IMR-90 (cell line): Measurements from ENCODE around the gene DZIP3. TPM values are rescaled to one million over a fixed set of nuclear protein-coding genes. Genes with fewer than 3 reads are reported as not detected.

Experiments used
- ATAC-seq: fragments of 200-7000 bp; cut with Tn5 transposase; 2 replicates; pipeline ENCODE4 v1.9.1; 2020; ENCODE audit warnings: low read depth, mild to moderate bottlenecking, moderate library complexity
- BruUV-seq: library from RNA; stranded (reverse); fragments of 400-500 nt; replicated peaks from 2 replicates; lab custom pipeline; 2021; lab: Mats Ljungman, UMichigan
- CTCF ChIA-PET: fragments of 300-600 bp; formaldehyde crosslinking; extraction: SDS; loops from one replicate; lab custom pipeline; 2021; ENCODE audit warnings: antibody characterized with exemption; lab: Yijun Ruan, JAX
- POLR2A ChIA-PET: fragments of 300-600 bp; sonication (Branson Sonifier 250); formaldehyde crosslinking; loops from one replicate; lab custom pipeline; 2022; ENCODE audit warnings: antibody characterized with exemption; ENCODE audit not compliant: unreplicated experiment; lab: Charles Lee
- DNase-seq: peaks from one replicate; pipeline ENCODE4 v3.0.0; 2013
- H2AFZ ChIP-seq: replicated peaks from 2 replicates; pipeline ENCODE3; 2013; ENCODE audit warnings: low read length, mild to moderate bottlenecking; ENCODE audit not compliant: poor library complexity
- H2AK5ac ChIP-seq: 2 replicates; pipeline ENCODE4 v1.6.1; 2013; ENCODE audit warnings: low read depth, low read length, inconsistent platforms
- H2AK9ac ChIP-seq: replicated peaks from 2 replicates; pipeline ENCODE3; 2013; ENCODE audit warnings: mild to moderate bottlenecking, low read depth, low read length, moderate library complexity; ENCODE audit not compliant: poor library complexity
- H2BK120ac ChIP-seq: 2 replicates; pipeline ENCODE4 v1.6.1; 2013; ENCODE audit warnings: low read depth, low read length, inconsistent platforms
- H2BK15ac ChIP-seq: 3 replicates; pipeline ENCODE4 v1.6.1; 2013; ENCODE audit warnings: low read depth, low read length, inconsistent platforms
- H2BK20ac ChIP-seq: 2 replicates; pipeline ENCODE4 v1.6.1; 2013; ENCODE audit warnings: low read depth, mild to moderate bottlenecking, inconsistent platforms, low read length, moderate library complexity
- H2BK5ac ChIP-seq: 2 replicates; pipeline ENCODE4 v1.6.1; 2013; ENCODE audit warnings: mild to moderate bottlenecking, low read depth, low read length, inconsistent platforms; ENCODE audit not compliant: poor library complexity, severe bottlenecking
- H3K14ac ChIP-seq: replicated peaks from 2 replicates; pipeline ENCODE4 v1.6.1; 2013; ENCODE audit warnings: low read depth, low read length, inconsistent platforms
- H3K18ac ChIP-seq: 2 replicates; pipeline ENCODE4 v1.6.1; 2013; ENCODE audit warnings: low read depth, low read length, control low read depth
- H3K23ac ChIP-seq: 2 replicates; pipeline ENCODE4 v1.6.1; 2013; ENCODE audit warnings: low read depth, low read length, inconsistent platforms
- H3K27ac ChIP-seq: 2 replicates; pipeline ENCODE4 v1.5.1; 2013; ENCODE audit warnings: mild to moderate bottlenecking, control low read depth, low read length; ENCODE audit not compliant: insufficient read depth
- H3K27me3 ChIP-seq: 2 replicates; pipeline ENCODE4 v1.6.1; 2013; ENCODE audit warnings: low read length; ENCODE audit not compliant: control insufficient read depth, insufficient read depth
- H3K36me3 ChIP-seq: 2 replicates; pipeline ENCODE4 v1.6.1; 2013; ENCODE audit warnings: low read length, mixed read lengths; ENCODE audit not compliant: control insufficient read depth, insufficient read depth
- H3K4ac ChIP-seq: 2 replicates; pipeline ENCODE4 v1.6.1; 2013; ENCODE audit warnings: low read depth, low read length, inconsistent platforms
- H3K4me1 ChIP-seq: 2 replicates; pipeline ENCODE4 v1.6.1; 2013; ENCODE audit warnings: low read length, mixed read lengths; ENCODE audit not compliant: control insufficient read depth, insufficient read depth
- H3K4me2 ChIP-seq: 2 replicates; pipeline ENCODE4 v1.6.1; 2013; ENCODE audit warnings: low read depth, mild to moderate bottlenecking, control low read depth, low read length, moderate library complexity
- H3K4me3 ChIP-seq: 2 replicates; pipeline ENCODE4 v1.5.1; 2013; ENCODE audit warnings: low read depth, mild to moderate bottlenecking, control low read depth, low read length, moderate library complexity; ENCODE audit not compliant: insufficient read depth
- H3K56ac ChIP-seq: 2 replicates; pipeline ENCODE4 v1.6.1; 2013; ENCODE audit warnings: low read length, inconsistent platforms; ENCODE audit not compliant: insufficient read depth; ENCODE audit errors: extremely low read depth
- H3K79me1 ChIP-seq, 2 experiments: 2 replicates each; pipeline ENCODE4 v1.6.1; 2013; ENCODE audit warnings: low read length in 2 of 2, inconsistent platforms in 1 of 2, low read depth in 1 of 2
- H3K9ac ChIP-seq: 2 replicates; pipeline ENCODE4 v1.6.1; 2013; ENCODE audit warnings: low read depth, low read length, control low read depth
- H3K9me1 ChIP-seq: 2 replicates; pipeline ENCODE4 v1.6.1; 2013; ENCODE audit warnings: low read length, inconsistent platforms; ENCODE audit not compliant: insufficient read depth
- H3K9me3 ChIP-seq: 2 replicates; pipeline ENCODE4 v1.6.1; 2013; ENCODE audit warnings: low read length; ENCODE audit not compliant: control insufficient read depth, insufficient read depth
- H4K20me1 ChIP-seq: 2 replicates; pipeline ENCODE4 v1.6.1; 2013; ENCODE audit warnings: low read length, inconsistent platforms; ENCODE audit not compliant: insufficient read depth
- H4K5ac ChIP-seq: 2 replicates; pipeline ENCODE4 v1.6.1; 2013; ENCODE audit warnings: mild to moderate bottlenecking, low read depth, low read length, control low read depth
- H4K8ac ChIP-seq, 2 experiments: 2 replicates each; pipeline ENCODE4 v1.6.1; 2013; ENCODE audit warnings: low read depth in 2 of 2, low read length in 2 of 2, control low read depth in 1 of 2, inconsistent platforms in 1 of 2
- H4K91ac ChIP-seq: 2 replicates; pipeline ENCODE4 v1.6.1; 2013; ENCODE audit warnings: low read depth, low read length, inconsistent platforms; ENCODE audit not compliant: insufficient read depth
- ELK1 ChIP-seq: fragments of 150-350 bp; IDR thresholded peaks from 2 replicates; pipeline ENCODE4 v1.6.1; 2016; ENCODE audit warnings: low read depth, mild to moderate bottlenecking, low read length, moderate library complexity, borderline replicate concordance
- MAFK ChIP-seq: IDR thresholded peaks from 2 replicates; pipeline ENCODE4 v1.6.1; 2012; ENCODE audit warnings: low read depth, low read length, improper control_type of control experiment
- MAZ ChIP-seq: IDR thresholded peaks from 2 replicates; pipeline ENCODE4 v1.6.1; 2012; ENCODE audit warnings: low read depth, mild to moderate bottlenecking, low read length, improper control_type of control experiment, moderate library complexity, borderline replicate concordance
- NFE2L2 ChIP-seq: fragments of 150-350 bp; IDR thresholded peaks from 2 replicates; pipeline ENCODE4 v1.6.1; 2016; ENCODE audit warnings: low read depth, mild to moderate bottlenecking, low read length
- RAD21 ChIP-seq: IDR thresholded peaks from 2 replicates; pipeline ENCODE4 v1.6.1; 2012; ENCODE audit warnings: low read length, improper control_type of control experiment
- RCOR1 ChIP-seq: IDR thresholded peaks from 2 replicates; pipeline ENCODE4 v1.6.1; 2012; ENCODE audit warnings: mild to moderate bottlenecking, low read length, improper control_type of control experiment; ENCODE audit not compliant: insufficient replicate concordance
- RFX5 ChIP-seq: IDR thresholded peaks from 2 replicates; pipeline ENCODE4 v1.8.0; 2012; ENCODE audit warnings: low read depth, mild to moderate bottlenecking, low read length, moderate library complexity
- SMC3 ChIP-seq: fragments of 150-350 bp; IDR thresholded peaks from 2 replicates; pipeline ENCODE4 v1.6.1; 2016; ENCODE audit warnings: low read depth, mild to moderate bottlenecking, antibody characterized with exemption, low read length, moderate library complexity
- USF2 ChIP-seq: fragments of 150-350 bp; IDR thresholded peaks from 2 replicates; pipeline ENCODE4 v1.6.1; 2017; ENCODE audit warnings: mild to moderate bottlenecking, antibody characterized with exemption, low read length, low read depth
- WGBS, 2 experiments: methylation state at CpG; one replicate each; pipeline versions ENCODE4 v1.1.5 to v1.1.7; 2013; ENCODE audit warnings: missing lambda C conversion rate in 2 of 2; ENCODE audit not compliant: insufficient read length in 1 of 2; ENCODE audit errors: extremely low coverage in 2 of 2; 5-methylcytosine and 5-hydroxymethylcytosine counted together
- dilution Hi-C: fragments of 300-500 bp; cut with HindIII; formaldehyde crosslinking; loops from one replicate; pipeline ENCODE4 v1.14.3; 2018; ENCODE audit warnings: low sequenced_read_pairs; ENCODE audit not compliant: unreplicated experiment
- in situ Hi-C: fragments of 300-500 bp; cut with MboI; formaldehyde crosslinking; loops from 3 replicates; pipeline ENCODE4 v1.14.3; 2019; ENCODE audit warnings: low sequenced_read_pairs, inconsistent platforms, mixed read lengths
- intact Hi-C: fragments of 100-400 bp; cut with micrococcal nuclease; formaldehyde crosslinking; loops from 2 replicates; pipeline ENCODE4 v1.10.0; 2022
- polyA plus RNA-seq, 3 experiments: library from polyadenylated mRNA; depleted of rRNA; stranded (reverse); fragments of >200 nt; gene quantifications; 2 replicates each; pipeline ENCODE4 v1.2.3, GENCODE V29; 2012; ENCODE audit warnings: low replicate concordance in 1 of 3
- total RNA-seq: library from RNA; depleted of rRNA; stranded (reverse); fragments of >200 nt; gene quantifications from 2 replicates; pipeline ENCODE4 v1.2.3, GENCODE V29; 2012

DZIP3 gene
- total and polyA plus RNA-seq, 2 of the 4 experiments (the other 2 are of a cell fraction): 7.0 to 9.9 TPM

- TF ChIP-seq MAZ: no peak
- no peak for TF ChIP-seq USF2
- TF ChIP-seq RAD21: no peak
- TF ChIP-seq SMC3: no peak
- no peak for TF ChIP-seq MAFK
Measured at GRCh38 chr3:108546247-108546646, 43.3 kb upstream of the DZIP3 start (continued).

- BruUV-seq: no TSS peak
- H4K91ac ChIP-seq: no peak overlapping the region
- H3K27ac ChIP-seq: no peak overlapping the region
- no peak overlapping the region for H4K8ac ChIP-seq
- no peak overlapping the region for H2BK120ac ChIP-seq
- no peak for TF ChIP-seq RAD21
- TF ChIP-seq RFX5: no peak
- no peak for TF ChIP-seq NFE2L2
- no peak for TF ChIP-seq ELK1
- no peak for TF ChIP-seq RCOR1
- TF ChIP-seq MAFK: no peak
- H3K23ac ChIP-seq: no peak overlapping the region
- intact Hi-C loops (loop anchor here (10.0 kb wide), 1 partner anchor 322 kb away; the partner anchor contains the start of gene IFT57), in situ Hi-C loops (no loop called here), dilution Hi-C loops (no loop called here)
- ChIA-PET CTCF (interaction anchor here (0.6 kb wide), 1 partner anchor 38 kb away, joined by 3 read pairs; no protein-coding TSS in a partner anchor), POLR2A (no interaction called here)
- no peaks in the 10 kb centered on the region for H3K4me1 ChIP-seq
- no peaks in the 10 kb centered on the region for H3K36me3 ChIP-seq
- peak overlapping the region; percentile 69; the same call in 1 of the 2 replicates for H3K4me2 ChIP-seq
- no peak overlapping the region for H2BK5ac ChIP-seq
- H4K20me1 ChIP-seq: no peaks in the 10 kb centered on the region
- DNase-seq (no peak), ATAC-seq (no peak)
- H2AK9ac ChIP-seq: no peak overlapping the region
- H2AK5ac ChIP-seq: no peak overlapping the region
- no peaks in the 10 kb centered on the region for H3K27me3 ChIP-seq
- no peak overlapping the region for H2AFZ ChIP-seq
- H2BK20ac ChIP-seq: no peak overlapping the region
- H2BK15ac ChIP-seq: no peak overlapping the region
- no peak overlapping the region for H3K9ac ChIP-seq
- H4K5ac ChIP-seq: no peak overlapping the region
- H3K4me3 ChIP-seq: no peak overlapping the region
- peaks cover 5% of the 10 kb centered on the region; the same call in 1 of the 2 replicates for H3K9me1 ChIP-seq
- no peak overlapping the region for H3K14ac ChIP-seq
- no CpG with 5 or more reads among the region's 3 CpGs for WGBS, 2 experiments
- H3K56ac ChIP-seq: no peak overlapping the region
- H3K79me1 ChIP-seq: peaks cover 0 to 5% of the 10 kb centered on the region in 2 experiments; a peak in 1 of 4 replicates
- H3K4ac ChIP-seq: no peak overlapping the region
- H3K18ac ChIP-seq: no peak overlapping the region
- H3K9me3 ChIP-seq: no peaks in the 10 kb centered on the region
Measured at GRCh38 chr3:108546692-108547091, 42.8 kb upstream of the DZIP3 start.
